KMS-11 (cell line): ENCODE data around the gene LYZL1.
"Not testable (repeated sequence)": the region's sequence is repeated elsewhere in the genome, so short reads cannot be mapped to it uniquely, and the experiment has no call there.

Experiments used
- H2AFZ ChIP-seq: fragments of 200-600 bp; sonication (generic); 2 replicates; pipeline ENCODE4 v1.6.1; 2016; ENCODE audit warnings: antibody characterized with exemption, mixed run types, low read depth
- H3K27ac ChIP-seq: fragments of 200-600 bp; sonication (generic); 2 replicates; pipeline ENCODE4 v1.6.1; 2016; ENCODE audit warnings: mild to moderate bottlenecking, mixed run types
- H3K27me3 ChIP-seq: fragments of 200-600 bp; sonication (generic); 2 replicates; pipeline ENCODE4 v1.6.1; 2017; ENCODE audit warnings: mild to moderate bottlenecking, low read depth, mixed run types, moderate library complexity; ENCODE audit not compliant: insufficient read depth
- H3K36me3 ChIP-seq: fragments of 200-600 bp; sonication (generic); 2 replicates; pipeline ENCODE4 v1.6.1; 2017; ENCODE audit warnings: mild to moderate bottlenecking, mixed run types; ENCODE audit not compliant: insufficient read depth
- H3K4me1 ChIP-seq: fragments of 200-600 bp; sonication (generic); 2 replicates; pipeline ENCODE4 v1.6.1; 2016; ENCODE audit warnings: mild to moderate bottlenecking, low read depth, mixed run types; ENCODE audit not compliant: poor library complexity, severe bottlenecking
- H3K4me2 ChIP-seq: fragments of 200-600 bp; sonication (generic); 2 replicates; pipeline ENCODE4 v1.7.0; 2016; ENCODE audit warnings: mild to moderate bottlenecking, mixed run types
- H3K4me3 ChIP-seq: fragments of 200-600 bp; sonication (generic); IDR thresholded peaks from 2 replicates; pipeline ENCODE4 v1.6.1; 2017; ENCODE audit warnings: low read depth, low read length, mixed read lengths; ENCODE audit not compliant: insufficient read depth
- H3K79me2 ChIP-seq: fragments of 200-600 bp; sonication (generic); 2 replicates; pipeline ENCODE4 v1.6.1; 2016; ENCODE audit warnings: low read depth, mixed run types; ENCODE audit not compliant: insufficient read depth
- H3K9ac ChIP-seq: fragments of 200-600 bp; sonication (generic); 2 replicates; pipeline ENCODE4 v1.6.1; 2016; ENCODE audit warnings: mild to moderate bottlenecking, mixed run types
- H4K20me1 ChIP-seq: fragments of 200-600 bp; sonication (generic); 2 replicates; pipeline ENCODE4 v1.6.1; 2016; ENCODE audit warnings: mild to moderate bottlenecking, mixed run types; ENCODE audit not compliant: insufficient read depth
- CTCF ChIP-seq: fragments of 200-600 bp; sonication (generic); conservative IDR thresholded peaks from 2 replicates; pipeline ENCODE4 v1.6.1; 2017; ENCODE audit warnings: low read depth, mild to moderate bottlenecking, antibody characterized with exemption, low read length, moderate library complexity, mixed read lengths

Gene LYZL1

GRCh38 chr10:29304995-29305335 lies 16.1 kb downstream of the LYZL1 start:
- Histone ChIP-seq H3K9ac (no peak overlapping the region), H3K4me3 (no peak overlapping the region), H3K4me2 (no peak overlapping the region), H3K4me1 (no peaks in the 10 kb centered on the region), H3K27me3 (no peaks in the 10 kb centered on the region), H3K79me2 (no peaks in the 10 kb centered on the region), H2AFZ (no peak overlapping the region), H3K27ac (no peak overlapping the region), H4K20me1 (no peaks in the 10 kb centered on the region), H3K36me3 (no peaks in the 10 kb centered on the region)
- no peak for TF ChIP-seq CTCF

GRCh38 chr10:29306688-29307087 lies 17.8 kb downstream of the LYZL1 start:
- H3K27me3 ChIP-seq, result no peaks in the 10 kb centered on the region
- no peak overlapping the region for H3K9ac ChIP-seq
- H3K36me3 ChIP-seq, result no peaks in the 10 kb centered on the region
- H3K4me2 ChIP-seq, result no peak overlapping the region
- H2AFZ ChIP-seq, result no peak overlapping the region
- no peak overlapping the region for H3K4me3 ChIP-seq
- no peak overlapping the region for H3K27ac ChIP-seq
- no peaks in the 10 kb centered on the region for H3K79me2 ChIP-seq
- no peaks in the 10 kb centered on the region for H4K20me1 ChIP-seq
- H3K4me1 ChIP-seq, result no peaks in the 10 kb centered on the region
- no peak for TF ChIP-seq CTCF

GRCh38 chr10:29308142-29308541 lies 19.3 kb downstream of the LYZL1 start:
- H3K79me2 ChIP-seq, H4K20me1 ChIP-seq, H3K27ac ChIP-seq, H3K4me1 ChIP-seq, H2AFZ ChIP-seq, H3K9ac ChIP-seq, H3K36me3 ChIP-seq, H3K4me3 ChIP-seq, H3K4me2 ChIP-seq, H3K27me3 ChIP-seq: not testable (repeated sequence)

GRCh38 chr10:29309465-29309864 lies 20.6 kb downstream of the LYZL1 start:
- Histone ChIP-seq H3K4me3 (no peak overlapping the region), H3K4me2 (no peak overlapping the region), H3K79me2 (no peaks in the 10 kb centered on the region), H4K20me1 (no peaks in the 10 kb centered on the region), H3K27ac (no peak overlapping the region), H3K36me3 (no peaks in the 10 kb centered on the region), H3K9ac (no peak overlapping the region), H3K4me1 (no peaks in the 10 kb centered on the region), H2AFZ (no peak overlapping the region), H3K27me3 (no peaks in the 10 kb centered on the region)
- TF ChIP-seq CTCF, result no peak

- H3K9ac ChIP-seq, H3K27ac ChIP-seq, H3K36me3 ChIP-seq, H3K27me3 ChIP-seq, H4K20me1 ChIP-seq, H3K79me2 ChIP-seq, H3K4me1 ChIP-seq, H3K4me3 ChIP-seq, H2AFZ ChIP-seq, H3K4me2 ChIP-seq: not testable (repeated sequence)
Measured at GRCh38 chr10:29310463-29310862, 21.6 kb downstream of the LYZL1 start.

- Histone ChIP-seq H4K20me1 (no peaks in the 10 kb centered on the region), H3K27me3 (no peaks in the 10 kb centered on the region), H3K79me2 (no peaks in the 10 kb centered on the region), H3K4me1 (no peaks in the 10 kb centered on the region), H3K4me3 (no peak overlapping the region), H3K4me2 (no peak overlapping the region), H3K36me3 (no peaks in the 10 kb centered on the region), H3K9ac (no peak overlapping the region), H2AFZ (no peak overlapping the region), H3K27ac (no peak overlapping the region)
- no peak for TF ChIP-seq CTCF
Measured at GRCh38 chr10:29313071-29313470, 24.2 kb downstream of the LYZL1 start.
